Uterus (tissue), 4 donors: ENCODE data around the gene ZNRF2. TPM values are rescaled to one million over a fixed set of nuclear protein-coding genes. Genes with fewer than 3 reads are reported as not detected.

ENCODE experiments used
- DNase-seq, 2 donors: peaks; one replicate each; pipeline ENCODE4 v3.0.0-alpha.2; 2019 to 2020
- H3K27ac ChIP-seq, 2 donors: fragments of 200-600 bp; sonication (generic); 1 replicate in 1 of 2; 2 replicates in 1 of 2; pipeline ENCODE4 v1.5.1; 2016 to 2018
- H3K27me3 ChIP-seq, 2 donors: fragments of 200-600 bp; sonication (generic); one replicate each; pipeline ENCODE4 v1.5.1; 2018 to 2019; ENCODE audit warnings: control low read depth in 1 of 2
- H3K36me3 ChIP-seq, 2 donors: fragments of 200-600 bp; sonication (generic); one replicate each; pipeline ENCODE4 v1.5.1; 2019; ENCODE audit warnings: control low read depth in 1 of 2
- H3K4me1 ChIP-seq, 2 donors: fragments of 200-600 bp; sonication (generic); one replicate each; pipeline ENCODE4 v1.5.1; 2018 to 2019; ENCODE audit warnings: control low read depth in 1 of 2
- H3K4me3 ChIP-seq, 2 donors: fragments of 200-600 bp; sonication (generic); 1 replicate in 1 of 2; 2 replicates in 1 of 2; pipeline ENCODE4 v1.5.1; 2018 to 2019; ENCODE audit warnings: mild to moderate bottlenecking in 1 of 2
- H3K9me3 ChIP-seq, 2 donors: fragments of 200-600 bp; sonication (generic); one replicate each; pipeline ENCODE4 v1.5.1; 2019; ENCODE audit warnings: control low read depth in 1 of 2
- POLR2A ChIP-seq, 2 donors: fragments of 450-650 bp; IDR thresholded peaks; one replicate each; pipeline ENCODE4 v1.6.1; 2016; ENCODE audit warnings: antibody characterized with exemption in 2 of 2, mild to moderate bottlenecking in 1 of 2, moderate library complexity in 1 of 2
- intact Hi-C: fragments of 100-400 bp; cut with DNase I; formaldehyde crosslinking; loops from one replicate; pipeline ENCODE4 v1.15.1; 2023; ENCODE audit warnings: low total_unique reads
- total RNA-seq, 4 donors: library from RNA; depleted of rRNA in 3 of 4; stranded (reverse); fragments of >200 nt in 3 of 4; gene quantifications; one replicate each; pipeline versions ENCODE4 v1.1.0 to v1.2.4, GENCODE V29; 2014 to 2023
- TF ChIP-seq, protein P1 (sequence below), 4 experiments: fragments of 200-600 bp in 2 of 4; fragments of 450-650 bp in 2 of 4; sonication (generic) in 2 of 4; IDR thresholded peaks; one replicate each; pipeline ENCODE4 v1.5.1; 2016 to 2019; ENCODE audit warnings: antibody characterized with exemption in 4 of 4, mild to moderate bottlenecking in 2 of 4, moderate library complexity in 1 of 4
- donor health status: DM: yes; HTN: yes; CAD: no.

ZNRF2 gene
- total RNA-seq, 4 donors from 2014 or later, result 22.0 to 40.6 (median 27.3) TPM

DNA sequence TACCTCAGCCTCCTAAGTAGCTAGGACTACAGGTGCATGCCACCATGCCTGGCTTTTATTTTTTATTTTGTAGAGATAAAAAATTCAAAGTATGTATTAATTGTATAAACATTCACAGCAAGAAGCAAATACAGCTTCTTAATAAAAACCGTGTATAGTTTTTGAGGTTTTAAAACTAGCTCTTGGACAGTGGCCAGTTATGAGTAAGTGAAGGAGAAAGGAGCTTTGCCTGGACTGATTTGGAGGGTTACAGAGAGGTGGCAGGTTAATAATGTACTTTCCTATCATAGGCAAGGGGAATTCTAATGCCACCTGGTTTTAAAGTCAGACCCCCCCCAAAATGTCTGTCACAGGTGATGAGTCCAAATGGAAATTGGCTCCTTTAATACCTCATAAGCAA is 43.4 kb downstream of the ZNRF2 start:
- H3K27me3 ChIP-seq, result no peaks in the 10 kb centered on the region
- DNase-seq, result no peak
- H3K36me3 ChIP-seq, result no peaks in the 10 kb centered on the region
- no peak overlapping the region for H3K4me3 ChIP-seq
- no peak overlapping the region for H3K27ac ChIP-seq
- TF ChIP-seq, protein P1, sequence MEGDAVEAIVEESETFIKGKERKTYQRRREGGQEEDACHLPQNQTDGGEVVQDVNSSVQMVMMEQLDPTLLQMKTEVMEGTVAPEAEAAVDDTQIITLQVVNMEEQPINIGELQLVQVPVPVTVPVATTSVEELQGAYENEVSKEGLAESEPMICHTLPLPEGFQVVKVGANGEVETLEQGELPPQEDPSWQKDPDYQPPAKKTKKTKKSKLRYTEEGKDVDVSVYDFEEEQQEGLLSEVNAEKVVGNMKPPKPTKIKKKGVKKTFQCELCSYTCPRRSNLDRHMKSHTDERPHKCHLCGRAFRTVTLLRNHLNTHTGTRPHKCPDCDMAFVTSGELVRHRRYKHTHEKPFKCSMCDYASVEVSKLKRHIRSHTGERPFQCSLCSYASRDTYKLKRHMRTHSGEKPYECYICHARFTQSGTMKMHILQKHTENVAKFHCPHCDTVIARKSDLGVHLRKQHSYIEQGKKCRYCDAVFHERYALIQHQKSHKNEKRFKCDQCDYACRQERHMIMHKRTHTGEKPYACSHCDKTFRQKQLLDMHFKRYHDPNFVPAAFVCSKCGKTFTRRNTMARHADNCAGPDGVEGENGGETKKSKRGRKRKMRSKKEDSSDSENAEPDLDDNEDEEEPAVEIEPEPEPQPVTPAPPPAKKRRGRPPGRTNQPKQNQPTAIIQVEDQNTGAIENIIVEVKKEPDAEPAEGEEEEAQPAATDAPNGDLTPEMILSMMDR (IDR thresholded peaks at IDR 0.05), result no peak
- no peak for TF ChIP-seq POLR2A (IDR thresholded peaks at IDR 0.05)
- intact Hi-C loops, result no loop called here
- peaks cover 0 to 5% of the 10 kb centered on the region in 2 donors for H3K4me1 ChIP-seq
- no peaks in the 10 kb centered on the region for H3K9me3 ChIP-seq

DNA sequence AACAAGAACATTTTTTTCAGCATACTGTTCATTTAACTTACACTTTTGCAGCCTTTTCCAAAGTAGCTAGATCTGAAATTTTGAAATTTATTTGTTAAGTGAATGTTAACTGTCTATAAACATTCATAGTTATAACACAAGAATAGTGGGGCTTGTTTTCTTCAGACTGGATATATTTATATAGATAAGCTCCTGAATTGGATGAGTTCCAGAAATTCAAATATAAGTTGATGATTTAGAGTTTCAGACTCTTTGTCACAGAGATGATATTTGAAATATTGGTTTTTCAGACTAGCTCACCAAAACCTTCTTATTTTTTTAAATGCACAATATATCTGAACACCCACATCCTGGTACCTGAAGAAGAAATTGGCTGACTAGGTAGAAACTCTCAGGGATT is 44.0 kb downstream of the ZNRF2 start:
- Histone ChIP-seq H3K4me1 (peaks cover 0 to 5% of the 10 kb centered on the region in 2 donors), H3K27me3 (no peaks in the 10 kb centered on the region), H3K27ac (no peak overlapping the region), H3K9me3 (no peaks in the 10 kb centered on the region), H3K36me3 (no peaks in the 10 kb centered on the region), H3K4me3 (no peak overlapping the region)
- intact Hi-C loops, result no loop called here
- DNase-seq, result no peak
- TF ChIP-seq POLR2A (IDR thresholded peaks at IDR 0.05), result no peak
- TF ChIP-seq, protein P1 (IDR thresholded peaks at IDR 0.05), result no peak

DNA sequence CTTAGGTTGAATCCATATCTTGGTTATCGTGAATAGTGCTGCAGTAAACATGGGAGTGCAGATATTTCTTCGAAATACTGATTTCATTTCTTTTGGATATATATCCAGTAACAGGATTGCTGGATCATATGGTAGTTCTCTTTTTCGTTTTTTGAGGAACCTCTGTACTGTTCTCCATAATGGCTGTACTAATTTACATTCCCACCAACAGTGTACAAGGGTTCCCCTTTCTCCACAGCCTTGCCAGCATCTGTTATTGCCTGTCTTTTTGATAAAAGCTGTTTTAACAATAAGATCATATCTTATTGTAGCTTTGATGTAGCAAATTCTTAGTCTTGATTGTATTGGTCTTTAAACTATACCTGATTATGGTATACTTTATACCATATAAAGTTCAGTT is 45.3 kb downstream of the ZNRF2 start:
- H3K27ac ChIP-seq, result peak overlapping the region; percentile 27 to 43
- H3K4me1 ChIP-seq, result peaks cover 0 to 5% of the 10 kb centered on the region in 2 donors
- DNase-seq, result no peak

DNA sequence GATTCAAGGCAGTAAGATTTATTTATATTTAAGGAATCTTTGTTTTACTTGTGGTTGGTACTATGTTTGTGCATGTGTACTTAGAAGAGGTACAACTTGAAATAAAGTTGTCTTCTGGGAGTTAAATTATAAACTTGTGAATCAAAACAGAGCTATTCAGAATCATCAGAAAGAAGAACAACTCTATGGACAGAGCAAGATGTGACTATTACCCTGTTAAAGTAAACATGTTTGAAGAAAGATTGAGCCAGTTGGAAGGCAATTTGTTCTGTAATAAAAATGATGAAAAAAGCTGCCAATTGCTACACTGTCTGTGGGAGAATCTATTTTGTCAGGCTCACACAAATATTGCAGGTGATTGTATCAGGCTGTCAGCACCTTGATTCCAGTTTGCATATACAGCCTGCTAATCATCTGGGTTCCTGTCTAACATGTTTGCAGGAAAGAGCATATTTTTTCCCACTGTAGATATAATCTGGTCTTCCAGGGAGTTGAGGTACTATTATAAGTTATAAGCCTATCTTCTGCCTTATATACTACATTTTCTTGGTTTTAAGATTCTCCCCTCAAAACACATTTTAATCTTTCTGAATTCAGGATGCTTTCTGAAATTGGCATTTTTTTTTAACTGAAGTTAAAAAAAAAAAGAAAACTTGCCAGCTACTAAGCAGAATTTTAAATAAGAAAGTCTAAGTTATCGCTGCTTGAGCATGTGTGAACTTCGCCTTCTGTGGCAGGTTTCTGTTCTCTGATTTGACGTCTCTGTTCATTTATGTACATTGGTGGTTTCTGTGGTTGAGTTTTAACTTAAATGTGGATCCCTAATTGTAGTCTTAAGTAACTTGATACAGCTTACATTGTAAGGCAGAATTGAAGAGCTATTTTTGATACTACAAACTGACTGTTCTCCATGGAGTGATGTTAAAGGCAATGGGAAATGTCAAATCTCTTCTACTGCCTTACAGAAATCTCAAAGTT is 46.0 kb downstream of the ZNRF2 start:
- peak overlapping the region; percentile 27 to 43 for H3K27ac ChIP-seq
- DNase-seq, result no peak
- H3K4me3 ChIP-seq, result no peak overlapping the region
- intact Hi-C loops, result no loop called here
- no peaks in the 10 kb centered on the region for H3K9me3 ChIP-seq
- H3K27me3 ChIP-seq, result no peaks in the 10 kb centered on the region
- no peaks in the 10 kb centered on the region for H3K36me3 ChIP-seq
- H3K4me1 ChIP-seq, result peaks cover 0 to 5% of the 10 kb centered on the region in 2 donors
- TF ChIP-seq, protein P1 (IDR thresholded peaks at IDR 0.05), result no peak

More for the DNA sequence above, 45.3 kb downstream of the ZNRF2 start:
- Histone ChIP-seq H3K36me3 (no peaks in the 10 kb centered on the region), H3K9me3 (no peaks in the 10 kb centered on the region), H3K4me3 (no peak overlapping the region), H3K27me3 (no peaks in the 10 kb centered on the region)
- intact Hi-C loops, result no loop called here
- no peak for TF ChIP-seq POLR2A (IDR thresholded peaks at IDR 0.05)
- TF ChIP-seq, protein P1 (IDR thresholded peaks at IDR 0.05), result no peak

DNA sequence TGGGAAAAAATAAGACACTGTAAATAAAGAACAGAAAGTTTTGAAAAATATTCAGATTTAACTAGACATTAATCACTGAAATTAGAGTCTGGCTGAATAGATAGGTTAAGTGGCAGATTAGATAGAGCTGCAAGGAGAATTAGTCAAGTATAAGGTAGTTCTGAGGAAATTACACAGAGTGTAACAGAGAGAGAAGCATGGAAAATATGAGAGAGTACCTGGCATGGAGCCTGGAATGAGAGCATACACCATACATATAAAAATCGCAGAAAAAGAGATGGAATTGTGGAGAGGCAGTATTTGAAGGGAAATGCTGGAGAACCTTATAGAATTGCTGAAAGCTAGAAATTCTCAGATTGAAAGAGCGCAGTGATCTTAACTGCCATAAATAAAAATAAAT is 46.9 kb downstream of the ZNRF2 start:
- H3K4me1 ChIP-seq, result peaks cover 0 to 5% of the 10 kb centered on the region in 2 donors
- H3K9me3 ChIP-seq, result no peaks in the 10 kb centered on the region
- TF ChIP-seq, protein P1 (IDR thresholded peaks at IDR 0.05), result no peak
- no peak for TF ChIP-seq POLR2A (IDR thresholded peaks at IDR 0.05)
- intact Hi-C loops, result no loop called here
- H3K4me3 ChIP-seq, result no peak overlapping the region
- H3K27ac ChIP-seq, result peak overlapping the region in 1 of 2 donors; percentile 43
- no peak for DNase-seq
- H3K27me3 ChIP-seq, result no peaks in the 10 kb centered on the region
- H3K36me3 ChIP-seq, result no peaks in the 10 kb centered on the region
